ENCODE results near the gene ADAMTS16. TPM values are rescaled to one million over a fixed set of nuclear protein-coding genes. Genes with fewer than 3 reads are reported as not detected.

Gene ADAMTS16
- total and polyA plus RNA-seq, 7 donors, result under 0.01 to 5.3 (median 0.16) TPM; not detected in 2

DNA sequence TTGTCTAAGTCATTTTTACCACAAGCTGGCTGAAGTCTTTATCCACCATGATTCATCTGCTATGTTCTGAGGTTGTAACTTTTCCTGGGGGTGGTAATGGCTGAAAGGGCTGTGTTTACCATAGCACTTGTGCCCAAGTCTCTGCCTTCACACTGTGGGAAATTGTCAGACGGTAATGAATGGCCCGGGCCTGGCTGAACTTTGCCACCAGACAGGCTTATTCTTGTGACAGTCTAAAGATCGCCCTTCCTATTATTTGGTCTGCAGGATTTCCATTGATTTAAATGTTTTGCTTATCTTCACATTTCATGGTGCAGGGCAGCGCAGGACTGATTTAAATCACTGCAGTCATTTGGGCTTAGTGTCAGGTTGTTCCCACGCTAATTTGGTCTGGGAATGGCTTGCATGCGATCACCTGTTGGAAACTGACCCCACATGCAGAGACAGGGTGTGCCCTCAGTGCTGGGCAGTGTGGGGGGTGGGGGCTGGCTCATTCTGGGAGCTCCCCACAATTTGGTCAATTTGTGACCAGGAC lies 173.0 kb downstream of the ADAMTS16 start:
- no peaks in the 10 kb centered on the region for H3K36me3 ChIP-seq
- no peaks in the 10 kb centered on the region for H3K4me1 ChIP-seq
- H3K27me3 ChIP-seq, result no peaks in the 10 kb centered on the region
- WGBS, 2 donors, result 46 to 55% methylated on average over 6 of the region's 6 CpGs
- no peak overlapping the region for H3K27ac ChIP-seq
- intact Hi-C loops (cut with DNase I), result no loop called here
- no peaks in the 10 kb centered on the region for H3K9me3 ChIP-seq
- DNase-seq, result no peak
- no peak overlapping the region for H3K4me3 ChIP-seq
- TF ChIP-seq POLR2AphosphoS5 (IDR thresholded peaks at IDR 0.05) (no peak), EP300 (IDR thresholded peaks at IDR 0.05) (no peak), POLR2A (IDR thresholded peaks at IDR 0.05) (no peak)
- TF ChIP-seq, protein P1, sequence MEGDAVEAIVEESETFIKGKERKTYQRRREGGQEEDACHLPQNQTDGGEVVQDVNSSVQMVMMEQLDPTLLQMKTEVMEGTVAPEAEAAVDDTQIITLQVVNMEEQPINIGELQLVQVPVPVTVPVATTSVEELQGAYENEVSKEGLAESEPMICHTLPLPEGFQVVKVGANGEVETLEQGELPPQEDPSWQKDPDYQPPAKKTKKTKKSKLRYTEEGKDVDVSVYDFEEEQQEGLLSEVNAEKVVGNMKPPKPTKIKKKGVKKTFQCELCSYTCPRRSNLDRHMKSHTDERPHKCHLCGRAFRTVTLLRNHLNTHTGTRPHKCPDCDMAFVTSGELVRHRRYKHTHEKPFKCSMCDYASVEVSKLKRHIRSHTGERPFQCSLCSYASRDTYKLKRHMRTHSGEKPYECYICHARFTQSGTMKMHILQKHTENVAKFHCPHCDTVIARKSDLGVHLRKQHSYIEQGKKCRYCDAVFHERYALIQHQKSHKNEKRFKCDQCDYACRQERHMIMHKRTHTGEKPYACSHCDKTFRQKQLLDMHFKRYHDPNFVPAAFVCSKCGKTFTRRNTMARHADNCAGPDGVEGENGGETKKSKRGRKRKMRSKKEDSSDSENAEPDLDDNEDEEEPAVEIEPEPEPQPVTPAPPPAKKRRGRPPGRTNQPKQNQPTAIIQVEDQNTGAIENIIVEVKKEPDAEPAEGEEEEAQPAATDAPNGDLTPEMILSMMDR (IDR thresholded peaks at IDR 0.05), result no peak

DNA sequence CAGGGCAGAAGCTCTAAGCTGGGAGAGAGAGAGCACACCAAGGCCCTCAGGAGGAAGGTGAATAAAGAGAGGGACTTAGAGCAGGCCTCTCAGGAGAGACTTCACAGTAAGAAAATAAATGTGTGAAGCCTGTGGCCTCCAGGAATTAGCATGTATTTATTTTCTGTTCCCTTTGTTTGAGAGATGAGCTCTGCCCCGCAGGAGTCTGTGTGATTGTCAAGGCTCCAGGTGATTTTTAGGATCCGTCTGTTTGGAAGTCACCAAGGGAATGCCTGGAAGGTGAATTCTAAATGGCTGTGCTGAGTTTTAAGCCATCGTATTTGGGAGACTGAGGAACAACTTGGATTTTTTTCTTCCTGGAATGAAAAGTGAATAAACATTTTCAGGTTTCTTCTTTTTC lies 174.0 kb downstream of the ADAMTS16 start:
- 71 to 76% methylated on average over 3 of the region's 3 CpGs for WGBS, 2 donors
- H3K27ac ChIP-seq, result no peak overlapping the region
- H3K4me1 ChIP-seq, result no peaks in the 10 kb centered on the region
- no peaks in the 10 kb centered on the region for H3K36me3 ChIP-seq
- no peak overlapping the region for H3K4me3 ChIP-seq
- H3K27me3 ChIP-seq, result no peaks in the 10 kb centered on the region
- intact Hi-C loops (cut with DNase I), result no loop called here
- DNase-seq, result no peak
- TF ChIP-seq POLR2A (IDR thresholded peaks at IDR 0.05) (no peak), EP300 (IDR thresholded peaks at IDR 0.05) (no peak), POLR2AphosphoS5 (IDR thresholded peaks at IDR 0.05) (no peak)
- TF ChIP-seq, protein P1 (IDR thresholded peaks at IDR 0.05), result no peak
- H3K9me3 ChIP-seq, result no peaks in the 10 kb centered on the region

DNA sequence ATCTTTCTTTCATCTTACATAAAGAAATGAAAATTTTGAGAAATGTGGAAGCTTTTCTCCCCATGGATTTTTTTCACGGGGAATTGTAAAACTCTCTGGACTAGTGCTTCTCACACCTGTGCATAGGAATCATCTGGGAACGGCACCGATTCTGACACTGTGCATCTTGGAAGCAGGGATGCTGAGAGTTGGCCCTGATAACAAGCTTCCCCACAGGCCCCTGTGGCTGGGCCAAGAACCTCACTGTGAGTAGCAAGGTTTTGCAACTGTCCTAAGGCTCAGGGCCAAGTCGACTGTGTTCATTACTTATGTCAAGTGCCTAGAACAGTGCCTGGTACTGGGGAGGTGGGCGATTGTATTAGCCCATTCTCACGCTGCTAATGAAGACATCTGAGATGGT lies 174.5 kb downstream of the ADAMTS16 start:
- no peak for DNase-seq
- H3K9me3 ChIP-seq, result no peaks in the 10 kb centered on the region
- no peak for TF ChIP-seq POLR2AphosphoS5 (IDR thresholded peaks at IDR 0.05)
- no peak for TF ChIP-seq POLR2A (IDR thresholded peaks at IDR 0.05)
- no peak for TF ChIP-seq EP300 (IDR thresholded peaks at IDR 0.05)
- TF ChIP-seq, protein P1 (IDR thresholded peaks at IDR 0.05), result no peak
- intact Hi-C loops (cut with DNase I), result no loop called here
- H3K27ac ChIP-seq, result no peak overlapping the region
- no peaks in the 10 kb centered on the region for H3K27me3 ChIP-seq
- 86 to 92% methylated on average over 6 of the region's 6 CpGs for WGBS, 2 donors
- no peaks in the 10 kb centered on the region for H3K36me3 ChIP-seq
- no peaks in the 10 kb centered on the region for H3K4me1 ChIP-seq
- no peak overlapping the region for H3K4me3 ChIP-seq

DNA sequence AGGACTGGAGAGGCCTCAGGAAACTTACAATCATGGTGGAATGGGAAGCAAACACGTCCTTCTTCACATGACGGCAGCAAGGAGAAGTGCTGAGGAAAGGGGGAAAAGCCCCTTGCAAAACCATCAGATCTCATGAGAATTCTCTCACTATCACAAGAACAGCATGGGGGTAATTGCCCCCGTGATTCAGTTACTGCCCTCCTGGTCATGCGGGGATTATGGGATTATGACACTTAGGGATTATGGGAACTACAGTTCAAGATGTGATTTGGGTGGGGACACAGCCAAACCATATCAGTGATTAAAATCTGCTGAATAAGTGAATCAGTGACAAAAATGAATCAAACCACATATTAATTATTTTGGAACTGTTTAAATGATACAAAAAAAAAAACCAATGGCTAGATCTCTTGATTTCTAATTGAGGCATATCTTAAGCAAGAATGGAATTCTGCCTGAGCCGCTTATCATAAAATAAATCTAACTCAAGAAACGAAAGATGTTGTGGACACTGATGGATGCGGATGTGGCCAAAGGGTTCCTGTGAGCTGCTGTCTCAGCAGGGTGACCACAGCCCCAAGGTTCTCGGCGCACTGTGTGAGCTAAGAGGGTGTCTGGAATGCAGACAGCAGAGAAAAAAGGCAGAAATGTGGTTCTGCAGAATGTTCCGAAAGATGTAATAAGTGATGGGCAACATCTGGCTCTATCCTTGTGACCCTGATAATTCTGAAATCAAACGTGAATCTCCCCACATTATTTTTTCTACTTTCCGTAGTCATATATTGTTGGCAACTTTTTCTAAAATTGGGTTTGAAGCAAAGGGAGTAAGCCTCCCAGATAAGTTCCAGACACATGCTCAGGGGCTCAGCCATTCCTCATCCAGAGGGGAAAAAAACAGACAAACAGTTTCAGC lies 175.2 kb downstream of the ADAMTS16 start:
- Histone ChIP-seq H3K4me3 (no peak overlapping the region), H3K27ac (no peak overlapping the region), H3K4me1 (no peaks in the 10 kb centered on the region), H3K27me3 (no peaks in the 10 kb centered on the region), H3K36me3 (no peaks in the 10 kb centered on the region), H3K9me3 (no peaks in the 10 kb centered on the region)
- intact Hi-C loops (cut with DNase I), result no loop called here
- TF ChIP-seq, protein P1 (IDR thresholded peaks at IDR 0.05), result no peak
- TF ChIP-seq POLR2AphosphoS5 (IDR thresholded peaks at IDR 0.05) (no peak), EP300 (IDR thresholded peaks at IDR 0.05) (no peak), POLR2A (IDR thresholded peaks at IDR 0.05) (no peak)
- 88 to 90% methylated on average over 12 of the region's 12 CpGs for WGBS, 2 donors
- DNase-seq, result no peak
